ENCODE data around the gene MMP3.
"Not testable (repeated sequence)": the region's sequence is repeated elsewhere in the genome, so short reads cannot be mapped to it uniquely, and the experiment has no call there.

Gene MMP3

DNA sequence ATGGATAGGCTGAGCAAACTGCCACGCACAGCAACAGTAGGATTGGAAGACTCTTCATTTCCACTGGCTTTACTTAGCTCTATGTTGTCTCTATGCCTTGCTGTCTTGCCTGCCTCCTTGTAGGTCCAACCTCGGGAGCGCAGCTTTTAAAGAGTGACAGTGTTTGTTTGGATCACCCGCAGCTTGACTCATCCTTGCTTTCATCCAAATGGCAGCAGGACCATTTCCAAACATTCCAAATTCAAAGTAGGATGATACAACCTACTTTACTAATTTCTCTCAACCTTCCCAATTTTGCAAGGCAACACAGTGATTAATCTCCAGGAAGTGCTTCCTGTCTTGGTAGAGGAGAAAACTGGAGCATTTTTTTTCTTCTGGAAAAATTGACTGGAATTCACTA, at the start of gene MMP3:
Gene MMP3, minus strand, starts transcription at position 121 of the 400 bp plus-strand sequence. Its CDS starts 63 bp downstream, at position 58.
- DNase-seq (ENCODE audit: low read depth in 2 of 2), result no peak

DNA sequence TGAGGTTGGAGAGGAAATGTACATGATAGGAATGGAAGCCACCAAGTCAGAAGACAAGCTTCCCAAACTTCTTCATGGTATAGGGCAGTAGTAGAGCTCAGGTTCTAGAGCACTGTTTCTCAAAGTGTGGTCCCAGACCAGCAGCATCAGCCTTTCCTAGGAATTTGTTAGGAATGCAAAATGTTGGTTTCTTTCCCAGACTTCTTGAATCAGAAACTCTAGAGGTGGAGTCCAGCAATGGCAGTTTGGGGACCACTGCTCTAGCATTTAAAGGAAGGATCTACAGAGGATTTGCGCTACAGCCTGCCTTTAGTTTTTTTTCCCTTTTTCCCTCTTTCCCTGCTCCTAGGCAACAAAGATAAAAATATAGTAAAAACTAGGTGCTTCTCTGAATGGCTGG, 48.3 kb upstream of the MMP3 start:
- peak; percentile 13 to 14 for DNase-seq (ENCODE audit: low read depth in 2 of 2)

GRCh38 chr11:102886999-102887398, 43.6 kb upstream of the MMP3 start:
- DNase-seq (ENCODE audit: low read depth in 2 of 2), result no peak

DNA sequence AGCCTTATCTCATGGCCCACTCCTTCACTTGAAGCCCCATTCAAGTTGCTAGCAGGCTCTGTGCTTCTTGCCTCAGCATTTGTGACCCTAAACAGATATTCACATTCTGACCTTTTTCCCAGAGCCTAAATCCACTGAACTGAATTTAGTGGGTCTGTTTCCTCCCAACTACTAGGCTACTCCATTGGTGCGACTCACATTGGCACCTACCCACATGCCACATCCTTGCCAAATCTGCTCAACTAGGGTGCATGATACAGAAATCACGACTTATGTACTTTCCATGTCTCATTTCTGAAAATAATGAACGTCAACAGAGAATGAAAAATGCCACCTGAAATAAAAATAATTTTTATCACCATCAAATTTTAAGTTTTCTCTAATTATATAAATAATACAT, 39.7 kb upstream of the MMP3 start:
- DNase-seq (ENCODE audit: low read depth in 2 of 2), result no peak

DNA sequence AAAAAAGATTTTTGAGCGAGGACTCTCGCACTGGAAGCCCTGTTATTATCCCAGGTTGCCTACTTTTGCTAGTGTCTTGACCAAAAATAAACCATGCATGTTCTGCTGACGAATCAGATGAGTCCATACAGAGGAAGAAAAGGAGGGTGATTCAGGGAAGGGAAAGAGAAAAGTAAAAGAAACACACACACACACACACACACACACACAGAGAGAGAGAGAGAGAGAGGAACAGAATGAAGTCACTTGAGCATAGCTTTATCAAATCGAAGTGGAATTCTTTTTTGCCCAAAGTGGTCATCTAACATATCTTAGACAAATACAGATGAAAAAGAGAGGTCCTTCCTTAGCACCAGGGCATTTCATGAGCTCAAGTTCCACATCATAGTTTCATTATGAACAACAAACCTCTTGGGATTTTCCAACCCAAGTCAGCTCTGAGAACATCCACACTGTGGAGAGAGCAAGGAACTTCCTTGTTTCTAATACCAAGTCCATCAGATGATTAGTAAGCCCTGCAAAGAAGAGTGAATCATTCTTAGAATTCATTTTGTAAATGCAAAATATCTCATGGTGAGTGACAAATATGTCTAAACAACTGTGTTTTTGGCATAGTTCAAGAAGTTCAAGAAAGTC, 39.1 kb upstream of the MMP3 start:
- DNase-seq (ENCODE audit: low read depth in 2 of 2), result peak; percentile 59 to 62

- DNase-seq (ENCODE audit: low read depth in 2 of 2), result no peak
These were observed 36.4 kb upstream of the MMP3 start for GRCh38 chr11:102879801-102880200.

- no peak for DNase-seq (ENCODE audit: low read depth in 2 of 2)
These were observed 35.2 kb upstream of the MMP3 start for GRCh38 chr11:102878595-102878994.

- DNase-seq (ENCODE audit: low read depth in 2 of 2), result no peak
These were observed 31.4 kb upstream of the MMP3 start, which contains the start of gene MMP12 for GRCh38 chr11:102874852-102875251. MMP12 (minus strand) TSS chr11:102874982; CDS start chr11:102874937, 45 bp downstream.

- not testable (repeated sequence) for DNase-seq (ENCODE audit: low read depth in 2 of 2)
These were observed 26.1 kb upstream of the MMP3 start for GRCh38 chr11:102869354-102869964.

DNA sequence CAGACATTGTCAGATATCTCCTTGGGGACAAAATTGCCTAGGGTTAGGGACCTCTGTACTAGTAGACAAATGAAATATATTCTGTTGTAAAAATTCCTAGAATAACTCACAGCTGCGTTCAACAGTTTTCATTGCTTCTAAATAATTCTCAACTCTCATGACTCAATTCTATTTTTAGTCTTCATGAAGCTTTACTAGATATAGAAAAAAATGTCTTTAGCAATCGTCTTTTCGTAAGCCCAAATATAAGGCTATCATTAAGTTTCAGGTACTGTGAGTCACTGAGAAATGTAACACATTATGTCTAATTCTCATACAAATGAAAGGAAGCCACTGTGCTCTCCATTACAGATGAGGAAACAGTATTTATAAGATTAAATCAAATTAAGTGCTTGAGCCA, 24.9 kb upstream of the MMP3 start:
- DNase-seq (ENCODE audit: low read depth in 2 of 2), result peak in 1 of 2 experiments; percentile 23

DNA sequence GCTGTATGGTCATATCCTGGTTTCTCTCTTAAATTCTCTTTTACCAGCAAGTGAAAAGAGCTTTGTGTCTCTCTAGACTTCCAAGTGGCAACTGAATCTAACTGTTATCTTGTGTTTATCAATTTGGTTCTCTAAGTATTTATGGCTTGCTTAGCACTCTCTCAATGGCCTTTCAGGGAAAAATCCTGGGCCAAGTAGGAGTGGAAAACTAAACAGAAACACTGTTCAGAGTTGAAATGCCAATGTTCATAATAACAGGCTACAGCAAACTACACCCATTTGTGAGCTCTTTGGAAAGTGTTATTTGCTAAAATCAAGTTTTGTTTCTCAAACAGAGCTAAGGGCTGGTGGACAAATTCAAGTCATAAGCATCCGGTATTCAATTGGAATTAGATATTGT, 21.3 kb upstream of the MMP3 start:
- DNase-seq (ENCODE audit: low read depth in 2 of 2), result no peak

DNA sequence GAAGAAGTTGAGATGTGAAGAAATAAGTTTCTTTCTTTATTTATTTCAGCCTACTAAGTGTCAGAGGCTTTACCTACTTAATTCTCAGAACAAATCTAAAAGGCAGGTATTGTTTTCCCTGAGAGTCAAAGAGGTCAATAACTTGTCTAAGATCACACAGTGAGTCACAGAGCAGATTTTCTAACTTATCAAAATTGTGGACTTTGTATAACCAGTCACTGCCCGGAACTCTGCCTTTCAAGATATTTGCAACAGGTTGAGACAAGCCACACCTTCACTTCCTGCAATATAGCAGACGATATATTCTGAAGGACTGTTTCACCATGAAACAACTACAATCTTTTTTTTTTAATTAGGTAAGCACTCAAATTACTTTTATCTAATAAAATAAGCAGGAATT, 10.5 kb upstream of the MMP3 start:
- DNase-seq (ENCODE audit: low read depth in 2 of 2), result no peak

- DNase-seq (ENCODE audit: low read depth in 2 of 2), result no peak
These were observed 9.6 kb upstream of the MMP3 start for GRCh38 chr11:102853055-102853454.

DNA sequence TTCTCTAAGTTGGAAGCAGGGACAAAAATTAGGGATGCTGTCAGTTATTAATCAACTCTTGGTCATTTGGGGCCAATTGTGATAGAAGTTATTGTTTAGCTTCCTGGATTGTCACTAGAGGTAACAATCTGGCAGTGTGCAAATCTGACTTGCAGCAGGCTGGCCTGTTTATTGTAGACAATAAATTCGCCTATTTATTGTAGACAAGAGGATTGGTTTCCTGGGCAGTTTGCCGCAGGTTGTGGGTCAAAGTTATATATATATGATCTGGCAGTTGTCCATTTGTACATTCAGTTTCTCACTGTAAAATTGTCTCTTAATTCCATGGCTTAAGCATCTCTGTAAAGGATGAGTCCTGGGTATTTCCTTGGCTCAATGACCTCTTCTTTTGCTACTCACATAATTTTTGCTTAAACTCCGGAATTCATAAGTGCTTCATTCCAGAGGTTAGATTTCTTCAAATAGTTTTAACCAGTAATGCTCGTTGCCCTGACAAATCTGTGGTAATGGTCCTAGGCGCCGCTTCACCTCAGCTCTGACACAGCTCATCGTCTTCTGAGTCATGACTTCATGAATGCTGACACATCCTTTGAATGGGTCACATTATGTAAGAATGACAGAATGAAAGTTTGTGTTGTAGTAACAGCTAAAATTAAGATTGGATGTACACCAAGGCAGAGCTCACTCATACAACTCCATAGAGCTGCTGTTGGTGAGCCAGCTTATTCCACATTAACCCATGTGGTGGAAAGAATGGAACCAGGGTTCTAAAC, 7.8 kb upstream of the MMP3 start:
- peak; percentile 77 for DNase-seq (ENCODE audit: low read depth in 2 of 2)

- peak in 1 of 2 experiments; percentile 59 for DNase-seq (ENCODE audit: low read depth in 2 of 2)
These were observed 5.9 kb upstream of the MMP3 start for GRCh38 chr11:102849311-102849710.

- DNase-seq (ENCODE audit: low read depth in 2 of 2), result no peak
These were observed 2.9 kb upstream of the MMP3 start for GRCh38 chr11:102846292-102846691.

DNA sequence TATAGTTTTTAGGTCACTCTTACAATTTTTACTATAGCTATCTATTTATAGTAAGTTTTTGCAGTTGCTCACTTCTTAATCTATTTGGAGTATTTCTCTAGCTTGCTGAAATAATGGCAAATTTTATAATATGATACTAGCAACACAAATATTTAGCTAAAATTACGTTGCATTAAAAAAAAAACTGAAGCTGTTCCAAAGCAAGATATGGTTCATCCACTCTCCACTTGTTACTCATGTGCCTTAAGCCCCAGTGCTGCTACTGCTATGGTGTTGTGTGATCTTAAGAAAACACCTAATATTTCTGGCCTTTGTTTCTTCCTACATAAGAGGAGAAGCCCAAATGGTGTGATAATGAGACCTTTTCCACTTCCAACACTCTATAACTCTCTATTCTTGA, 479 bp downstream of the MMP3 start:
- DNase-seq (ENCODE audit: low read depth in 2 of 2), result no peak

DNA sequence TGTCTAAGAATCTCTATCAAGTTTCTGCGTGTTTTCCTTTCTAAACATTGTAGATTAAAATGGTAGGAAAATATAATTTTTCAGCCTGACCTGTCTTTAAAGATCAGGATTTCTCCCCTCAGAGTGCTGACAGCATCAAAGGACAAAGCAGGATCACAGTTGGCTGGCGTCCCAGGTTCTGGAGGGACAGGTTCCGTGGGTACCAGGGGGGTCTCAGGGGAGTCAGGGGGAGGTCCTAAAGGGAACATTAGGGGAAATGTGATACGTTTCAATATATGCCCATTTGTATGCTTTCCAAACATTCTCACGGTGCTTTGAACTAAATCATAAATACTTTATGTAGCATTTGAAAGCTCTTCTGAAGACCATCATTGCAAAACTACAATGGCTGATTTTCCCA, 3.4 kb downstream of the MMP3 start:
- no peak for DNase-seq (ENCODE audit: low read depth in 2 of 2)

GRCh38 chr11:102837646-102838045, 5.8 kb downstream of the MMP3 start:
- DNase-seq (ENCODE audit: low read depth in 2 of 2), result no peak

GRCh38 chr11:102837156-102837555, 6.3 kb downstream of the MMP3 start:
- DNase-seq (ENCODE audit: low read depth in 2 of 2), result peak in 1 of 2 experiments; percentile 31

GRCh38 chr11:102836290-102836875, 7.0 kb downstream of the MMP3 start:
- peak; percentile 74 to 75 for DNase-seq (ENCODE audit: low read depth in 2 of 2)

DNA sequence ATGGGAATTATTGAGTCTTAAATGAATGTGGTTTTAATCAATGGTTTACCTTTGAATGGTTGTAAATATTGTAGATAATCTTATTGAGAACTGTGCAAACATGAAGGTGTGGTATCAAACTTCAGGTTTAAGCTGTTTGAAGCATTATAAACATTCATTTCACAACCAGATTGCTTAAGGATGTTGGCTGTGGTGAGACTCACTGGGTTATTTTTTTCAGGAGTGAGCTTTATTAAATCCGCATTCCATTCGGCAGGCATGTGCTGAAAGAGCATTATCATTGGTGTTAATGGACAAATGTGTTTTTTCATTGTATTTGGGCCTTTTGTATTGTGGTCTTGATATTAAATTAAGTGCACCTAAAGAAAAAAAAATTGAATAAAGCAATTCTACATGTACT, 9.7 kb downstream of the MMP3 start:
- DNase-seq (ENCODE audit: low read depth in 2 of 2), result peak in 1 of 2 experiments; percentile 24
